Effector memory CD4-positive, alpha-beta T cell (primary cell): Measurements from ENCODE around the gene TRMT10B.
A peak's percentile ranks its signal among the peaks of the same experiment; 100 is the strongest.
"Not testable (repeated sequence)": the region's sequence is repeated elsewhere in the genome, so short reads cannot be mapped to it uniquely, and the experiment has no call there.

ENCODE experiments used
- DNase-seq, 3 donors: peaks; one replicate each; pipeline ENCODE4 v3.0.0-alpha.2; 2020
- H3K27ac ChIP-seq: 2 replicates; pipeline ENCODE4 v1.7.0; 2013; ENCODE audit warnings: mild to moderate bottlenecking, low read length, moderate library complexity; ENCODE audit not compliant: insufficient read depth, poor library complexity, severe bottlenecking
- H3K27me3 ChIP-seq: replicated peaks from 2 replicates; pipeline ENCODE4 v1.7.0; 2013; ENCODE audit warnings: mild to moderate bottlenecking, low read length; ENCODE audit not compliant: insufficient read depth, control insufficient read depth, poor library complexity, severe bottlenecking
- H3K36me3 ChIP-seq: 2 replicates; pipeline ENCODE4 v1.7.0; 2013; ENCODE audit warnings: mild to moderate bottlenecking, low read length, moderate library complexity; ENCODE audit not compliant: control insufficient read depth, insufficient read depth
- H3K4me1 ChIP-seq: 2 replicates; pipeline ENCODE4 v1.7.0; 2013; ENCODE audit warnings: low read length, mild to moderate bottlenecking; ENCODE audit not compliant: control insufficient read depth, insufficient read depth, poor library complexity, severe bottlenecking
- H3K4me3 ChIP-seq: 2 replicates; pipeline ENCODE4 v1.7.0; 2013; ENCODE audit warnings: low read length, low read depth, mild to moderate bottlenecking; ENCODE audit not compliant: insufficient read depth, poor library complexity, severe bottlenecking
- H3K9me3 ChIP-seq: 2 replicates; pipeline ENCODE4 v1.7.0; 2013; ENCODE audit warnings: mild to moderate bottlenecking, low read length, moderate library complexity; ENCODE audit not compliant: control insufficient read depth

Gene TRMT10B

GRCh38 chr9:37749129-37749528 is 4.5 kb upstream of the TRMT10B start:
- Histone ChIP-seq H3K27me3 (no peaks in the 10 kb centered on the region), H3K4me1 (peaks cover 3% of the 10 kb centered on the region), H3K27ac (no peak overlapping the region), H3K36me3 (no peaks in the 10 kb centered on the region), H3K9me3 (no peaks in the 10 kb centered on the region), H3K4me3 (no peak overlapping the region)
- DNase-seq: no peak

DNA sequence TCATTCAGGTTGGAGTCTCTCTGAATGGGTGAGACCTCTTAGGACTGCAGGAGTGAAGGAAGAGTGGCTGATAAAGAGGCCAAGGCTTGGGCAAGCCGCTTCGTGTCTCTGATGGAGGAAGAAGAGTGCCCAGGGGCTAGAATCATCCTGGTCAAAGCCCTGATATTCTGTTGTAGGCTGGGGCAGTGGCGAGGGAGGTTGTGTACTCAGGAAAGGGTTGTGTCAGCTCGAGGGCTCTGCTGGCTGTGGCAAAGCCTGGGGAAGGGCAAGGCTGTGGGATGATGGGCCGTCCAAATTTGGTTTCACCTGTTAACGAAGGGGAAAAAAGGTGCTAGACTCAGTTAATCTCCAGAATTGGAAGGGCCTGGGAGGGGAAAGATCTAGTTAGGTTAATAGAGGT is 2.4 kb upstream of the TRMT10B start:
- Histone ChIP-seq H3K27ac (no peak overlapping the region), H3K4me3 (no peak overlapping the region), H3K36me3 (no peaks in the 10 kb centered on the region), H3K9me3 (no peaks in the 10 kb centered on the region), H3K4me1 (peaks cover 15% of the 10 kb centered on the region), H3K27me3 (no peaks in the 10 kb centered on the region)
- no peak for DNase-seq

- H3K9me3 ChIP-seq, H3K27me3 ChIP-seq, DNase-seq, H3K36me3 ChIP-seq, H3K27ac ChIP-seq, H3K4me3 ChIP-seq: not testable (repeated sequence)
- H3K4me1 ChIP-seq: peaks cover 15% of the 10 kb centered on the region
These were observed 1.9 kb upstream of the TRMT10B start for GRCh38 chr9:37751704-37752103.

DNA sequence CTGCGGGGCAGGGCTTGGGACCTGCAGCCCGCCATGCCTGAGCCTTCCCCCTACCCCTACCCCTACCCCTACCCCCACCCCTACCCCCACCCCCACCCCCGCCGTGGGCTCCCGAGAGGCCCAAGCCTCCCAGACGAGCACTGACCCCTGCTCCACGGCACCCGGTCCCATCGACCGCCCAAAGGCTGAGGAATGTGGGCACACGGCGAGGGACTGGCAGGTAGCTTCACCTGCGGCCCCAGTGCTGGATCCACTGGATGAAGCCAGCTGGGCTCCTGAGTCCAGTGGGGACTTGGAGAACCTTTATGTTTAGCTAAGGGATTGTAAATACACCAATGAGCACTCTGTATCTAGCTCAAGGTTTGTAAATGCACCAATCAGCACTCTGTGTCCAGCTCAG is 1.5 kb upstream of the TRMT10B start:
- not testable (repeated sequence) for H3K27ac ChIP-seq, H3K36me3 ChIP-seq, H3K27me3 ChIP-seq, DNase-seq, H3K4me3 ChIP-seq, H3K9me3 ChIP-seq
- peaks cover 15% of the 10 kb centered on the region for H3K4me1 ChIP-seq

- Histone ChIP-seq H3K27ac (peak overlapping the region; percentile 79), H3K36me3 (no peaks in the 10 kb centered on the region), H3K4me1 (peaks cover 15% of the 10 kb centered on the region), H3K9me3 (no peaks in the 10 kb centered on the region), H3K27me3 (no peaks in the 10 kb centered on the region), H3K4me3 (peak overlapping the region; percentile 79)
- DNase-seq: no peak
These were observed 740 bp upstream of the TRMT10B start for GRCh38 chr9:37752642-37753488.

DNA sequence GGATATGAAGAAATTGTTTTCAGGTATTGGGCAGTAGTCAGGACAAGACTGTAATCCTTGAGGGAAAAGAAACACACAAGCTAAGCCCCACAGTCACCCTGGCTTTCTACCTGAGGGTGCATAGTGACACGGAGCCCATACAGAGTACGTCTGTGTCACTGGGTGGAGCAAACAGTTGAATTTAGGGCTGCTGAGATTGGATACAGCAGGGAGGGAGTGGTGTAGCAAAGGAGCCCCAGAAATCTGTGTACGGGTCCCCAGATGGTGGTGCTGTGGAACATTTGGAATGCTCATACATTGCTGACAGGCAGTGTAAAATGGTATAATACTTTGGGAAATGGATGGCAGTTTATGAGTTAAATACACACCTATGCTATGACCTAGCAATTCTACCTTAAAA is 5.1 kb downstream of the TRMT10B start:
- H3K9me3 ChIP-seq: no peaks in the 10 kb centered on the region
- H3K36me3 ChIP-seq: no peaks in the 10 kb centered on the region
- DNase-seq: no peak
- H3K4me3 ChIP-seq: no peak overlapping the region
- no peak overlapping the region for H3K27ac ChIP-seq
- H3K27me3 ChIP-seq: no peaks in the 10 kb centered on the region
- peaks cover 11% of the 10 kb centered on the region for H3K4me1 ChIP-seq

DNA sequence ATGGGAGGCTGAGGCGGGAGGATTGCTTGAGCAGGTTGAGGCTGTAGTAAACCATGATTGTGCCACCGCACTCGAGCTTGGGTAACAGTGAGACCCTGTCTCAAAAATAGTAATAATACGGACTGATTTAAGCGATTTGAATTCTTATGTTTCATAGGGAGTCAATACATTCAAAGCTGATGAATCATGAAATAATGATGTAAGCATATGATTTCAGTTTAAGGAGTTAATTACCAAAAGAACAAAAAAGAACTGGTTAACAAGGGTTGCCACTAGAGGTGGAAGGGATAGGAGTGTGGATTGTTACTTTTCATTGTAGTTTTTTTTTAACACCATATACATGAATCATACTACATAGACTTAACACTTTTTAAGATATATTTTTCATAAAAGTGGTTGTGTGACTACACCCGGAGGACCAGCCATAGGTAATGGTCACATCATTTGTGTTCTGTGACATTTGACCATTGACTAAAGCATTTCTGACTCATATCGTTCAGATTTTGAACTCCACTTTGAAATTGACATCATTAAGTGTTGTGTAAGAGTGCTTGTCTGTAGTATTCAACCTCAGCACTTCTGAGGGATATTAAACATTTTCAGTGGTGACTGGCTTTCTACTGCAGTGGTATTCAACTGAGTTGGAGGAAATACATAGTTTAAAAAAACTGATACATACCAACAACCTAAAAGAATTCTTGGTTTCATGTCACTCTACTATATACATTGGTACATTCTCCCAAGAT is 7.0 kb downstream of the TRMT10B start:
- no peak for DNase-seq
- Histone ChIP-seq H3K4me3 (no peak overlapping the region), H3K27ac (no peak overlapping the region), H3K9me3 (no peaks in the 10 kb centered on the region), H3K36me3 (peaks cover 8% of the 10 kb centered on the region), H3K4me1 (peaks cover 4% of the 10 kb centered on the region), H3K27me3 (no peaks in the 10 kb centered on the region)

GRCh38 chr9:37761511-37761910 is 7.9 kb downstream of the TRMT10B start:
- Histone ChIP-seq H3K27me3 (no peaks in the 10 kb centered on the region), H3K36me3 (peaks cover 8% of the 10 kb centered on the region), H3K9me3 (no peaks in the 10 kb centered on the region), H3K4me3 (no peak overlapping the region), H3K27ac (no peak overlapping the region), H3K4me1 (no peaks in the 10 kb centered on the region)
- no peak for DNase-seq

GRCh38 chr9:37765263-37765662 is 11.7 kb downstream of the TRMT10B start:
- H3K9me3 ChIP-seq, H3K27ac ChIP-seq, H3K4me1 ChIP-seq, H3K27me3 ChIP-seq, H3K4me3 ChIP-seq, DNase-seq, H3K36me3 ChIP-seq: not testable (repeated sequence)

GRCh38 chr9:37769306-37769705 is 15.7 kb downstream of the TRMT10B start:
- H3K27ac ChIP-seq: no peak overlapping the region
- no peak overlapping the region for H3K4me3 ChIP-seq
- H3K9me3 ChIP-seq: no peaks in the 10 kb centered on the region
- H3K4me1 ChIP-seq: no peaks in the 10 kb centered on the region
- no peaks in the 10 kb centered on the region for H3K27me3 ChIP-seq
- H3K36me3 ChIP-seq: peaks cover 17% of the 10 kb centered on the region
- DNase-seq: no peak
